Neural cell (in vitro differentiated cells): ENCODE measurements around the gene APC. TPM values are rescaled to one million over a fixed set of nuclear protein-coding genes. Genes with fewer than 3 reads are reported as not detected.

ENCODE experiments used
- H2AFZ ChIP-seq: fragments of 200-600, 300-800 bp; sonication (generic), shearing (Covaris generic); 2 replicates; pipeline ENCODE4 v1.6.0; 2014; ENCODE audit warnings: low read depth, mild to moderate bottlenecking, antibody characterized with exemption, low read length, moderate library complexity
- H3F3A ChIP-seq: fragments of 200-600 bp; shearing (Covaris generic); 2 replicates; pipeline ENCODE4 v1.6.1; 2016; ENCODE audit warnings: mild to moderate bottlenecking, moderate library complexity, mixed read lengths, antibody characterized with exemption, low read length; ENCODE audit not compliant: insufficient read depth, poor library complexity, severe bottlenecking
- H3K27ac ChIP-seq: fragments of 200-600, 300-800 bp; sonication (generic), shearing (Covaris generic); 2 replicates; pipeline ENCODE4 v1.5.1; 2014; ENCODE audit warnings: mild to moderate bottlenecking, low read length, moderate library complexity
- H3K27me3 ChIP-seq: fragments of 300-800, 200-600 bp; sonication (generic), shearing (Covaris generic); 2 replicates; pipeline ENCODE4 v1.6.0; 2014; ENCODE audit warnings: mild to moderate bottlenecking, low read depth, low read length, moderate library complexity; ENCODE audit not compliant: insufficient read depth
- H3K36me3 ChIP-seq: fragments of 300-800, 200-600 bp; sonication (generic), shearing (Covaris generic); 2 replicates; pipeline ENCODE4 v1.5.1; 2014; ENCODE audit warnings: mild to moderate bottlenecking, antibody characterized with exemption, low read length, moderate library complexity; ENCODE audit not compliant: insufficient read depth
- H3K4me2 ChIP-seq: fragments of 300-800, 200-600 bp; sonication (generic), shearing (Covaris generic); 2 replicates; pipeline ENCODE4 v1.6.0; 2014; ENCODE audit warnings: mild to moderate bottlenecking, low read length
- H3K4me3 ChIP-seq: fragments of 300-800, 200-600 bp; sonication (generic), shearing (Covaris generic); 2 replicates; pipeline ENCODE4 v1.5.1; 2014; ENCODE audit warnings: mild to moderate bottlenecking, low read length, moderate library complexity
- H3K79me2 ChIP-seq: fragments of 200-600 bp; shearing (Covaris generic); replicated peaks from 2 replicates; pipeline ENCODE4 v1.6.0; 2014; ENCODE audit warnings: mild to moderate bottlenecking, low read length, moderate library complexity; ENCODE audit not compliant: insufficient read depth
- H3K9ac ChIP-seq: fragments of 300-800, 200-600 bp; sonication (generic), shearing (Covaris generic); 2 replicates; pipeline ENCODE4 v1.6.1; 2016; ENCODE audit warnings: mild to moderate bottlenecking, low read length, mixed read lengths
- H3K9me2 ChIP-seq: fragments of 200-600 bp; shearing (Covaris generic); 2 replicates; pipeline ENCODE4 v1.6.1; 2016; ENCODE audit warnings: mild to moderate bottlenecking, low read length, mixed read lengths; ENCODE audit not compliant: insufficient read depth
- H3K9me3 ChIP-seq: fragments of 200-600, 300-800 bp; sonication (generic), shearing (Covaris generic); 2 replicates; pipeline ENCODE4 v1.6.1; 2016; ENCODE audit warnings: mild to moderate bottlenecking, mixed run types, low read length, moderate library complexity, mixed read lengths
- H4K20me1 ChIP-seq: fragments of 200-600 bp; shearing (Covaris generic); 2 replicates; pipeline ENCODE4 v1.6.1; 2016; ENCODE audit warnings: mild to moderate bottlenecking, mixed run types; ENCODE audit not compliant: insufficient read depth
- EP300 ChIP-seq: fragments of 450-650 bp; conservative IDR thresholded peaks from 2 replicates; pipeline ENCODE4 v1.6.1; 2014; ENCODE audit warnings: antibody characterized with exemption, mild to moderate bottlenecking, moderate library complexity; ENCODE audit not compliant: poor library complexity, severe bottlenecking
- EZH2 ChIP-seq: fragments of 200-600, 300-800 bp; shearing (Covaris generic), sonication (generic); IDR thresholded peaks from 2 replicates; pipeline ENCODE4 v1.6.1; 2014; ENCODE audit warnings: antibody characterized with exemption, low read length, borderline replicate concordance, mild to moderate bottlenecking; ENCODE audit not compliant: insufficient read depth, poor library complexity, severe bottlenecking
- MXI1 ChIP-seq: fragments of 450-650 bp; conservative IDR thresholded peaks from 2 replicates; pipeline ENCODE4 v1.6.1; 2014; ENCODE audit warnings: antibody characterized with exemption, mild to moderate bottlenecking; ENCODE audit not compliant: poor library complexity, severe bottlenecking
- POLR2AphosphoS5 ChIP-seq: IDR thresholded peaks from 2 replicates; pipeline ENCODE4 v1.6.1; 2012
- RAD21 ChIP-seq: fragments of 450-650 bp; conservative IDR thresholded peaks from 2 replicates; pipeline ENCODE4 v1.6.1; 2014; ENCODE audit warnings: antibody characterized with exemption, mild to moderate bottlenecking, moderate library complexity
- SMC3 ChIP-seq: fragments of 450-650 bp; conservative IDR thresholded peaks from 2 replicates; pipeline ENCODE4 v1.6.1; 2014; ENCODE audit warnings: antibody characterized with exemption, mild to moderate bottlenecking, moderate library complexity; ENCODE audit not compliant: poor library complexity
- TAF1 ChIP-seq: IDR thresholded peaks from 2 replicates; pipeline ENCODE4 v1.6.1; 2012; ENCODE audit warnings: low read depth
- polyA plus RNA-seq: library from polyadenylated mRNA; depleted of rRNA; stranded (reverse); fragments of >200 nt; gene quantifications from 2 replicates; pipeline ENCODE4 v1.2.3, GENCODE V29; 2014
- TF ChIP-seq, protein P1 (sequence below): fragments of 450-650 bp; IDR thresholded peaks from 2 replicates; pipeline ENCODE4 v1.5.1; 2014; ENCODE audit warnings: antibody characterized with exemption, mild to moderate bottlenecking, moderate library complexity; ENCODE audit not compliant: poor library complexity, severe bottlenecking
- TF ChIP-seq, protein P2 (sequence below): IDR thresholded peaks from 2 replicates; pipeline ENCODE4 v1.6.1; 2012; ENCODE audit warnings: borderline replicate concordance

Gene APC
- polyA plus RNA-seq, 1 donor from 2014 or later, result 40.6 TPM

DNA sequence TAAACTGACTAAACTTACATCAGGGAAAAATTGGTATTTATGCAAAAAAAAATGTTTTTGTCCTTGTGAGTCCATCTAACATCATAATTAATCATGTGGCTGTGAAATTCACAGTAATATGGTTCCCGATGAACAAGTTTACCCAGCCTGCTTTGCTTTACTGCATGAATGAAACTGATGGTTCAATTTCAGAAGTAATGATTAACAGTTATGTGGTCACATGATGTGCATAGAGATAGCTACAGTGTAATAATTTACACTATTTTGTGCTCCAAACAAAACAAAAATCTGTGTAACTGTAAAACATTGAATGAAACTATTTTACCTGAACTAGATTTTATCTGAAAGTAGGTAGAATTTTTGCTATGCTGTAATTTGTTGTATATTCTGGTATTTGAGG lies 106.8 kb downstream of the APC start:
- no peak overlapping the region for H3K4me2 ChIP-seq
- no peaks in the 10 kb centered on the region for H3K27me3 ChIP-seq
- no peaks in the 10 kb centered on the region for H3K9me2 ChIP-seq
- TF ChIP-seq, protein P1, sequence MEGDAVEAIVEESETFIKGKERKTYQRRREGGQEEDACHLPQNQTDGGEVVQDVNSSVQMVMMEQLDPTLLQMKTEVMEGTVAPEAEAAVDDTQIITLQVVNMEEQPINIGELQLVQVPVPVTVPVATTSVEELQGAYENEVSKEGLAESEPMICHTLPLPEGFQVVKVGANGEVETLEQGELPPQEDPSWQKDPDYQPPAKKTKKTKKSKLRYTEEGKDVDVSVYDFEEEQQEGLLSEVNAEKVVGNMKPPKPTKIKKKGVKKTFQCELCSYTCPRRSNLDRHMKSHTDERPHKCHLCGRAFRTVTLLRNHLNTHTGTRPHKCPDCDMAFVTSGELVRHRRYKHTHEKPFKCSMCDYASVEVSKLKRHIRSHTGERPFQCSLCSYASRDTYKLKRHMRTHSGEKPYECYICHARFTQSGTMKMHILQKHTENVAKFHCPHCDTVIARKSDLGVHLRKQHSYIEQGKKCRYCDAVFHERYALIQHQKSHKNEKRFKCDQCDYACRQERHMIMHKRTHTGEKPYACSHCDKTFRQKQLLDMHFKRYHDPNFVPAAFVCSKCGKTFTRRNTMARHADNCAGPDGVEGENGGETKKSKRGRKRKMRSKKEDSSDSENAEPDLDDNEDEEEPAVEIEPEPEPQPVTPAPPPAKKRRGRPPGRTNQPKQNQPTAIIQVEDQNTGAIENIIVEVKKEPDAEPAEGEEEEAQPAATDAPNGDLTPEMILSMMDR, result no peak
- TF ChIP-seq EZH2 (no peak), MXI1 (no peak), RAD21 (no peak), TAF1 (no peak), POLR2AphosphoS5 (no peak), SMC3 (no peak)
- TF ChIP-seq, protein P2, sequence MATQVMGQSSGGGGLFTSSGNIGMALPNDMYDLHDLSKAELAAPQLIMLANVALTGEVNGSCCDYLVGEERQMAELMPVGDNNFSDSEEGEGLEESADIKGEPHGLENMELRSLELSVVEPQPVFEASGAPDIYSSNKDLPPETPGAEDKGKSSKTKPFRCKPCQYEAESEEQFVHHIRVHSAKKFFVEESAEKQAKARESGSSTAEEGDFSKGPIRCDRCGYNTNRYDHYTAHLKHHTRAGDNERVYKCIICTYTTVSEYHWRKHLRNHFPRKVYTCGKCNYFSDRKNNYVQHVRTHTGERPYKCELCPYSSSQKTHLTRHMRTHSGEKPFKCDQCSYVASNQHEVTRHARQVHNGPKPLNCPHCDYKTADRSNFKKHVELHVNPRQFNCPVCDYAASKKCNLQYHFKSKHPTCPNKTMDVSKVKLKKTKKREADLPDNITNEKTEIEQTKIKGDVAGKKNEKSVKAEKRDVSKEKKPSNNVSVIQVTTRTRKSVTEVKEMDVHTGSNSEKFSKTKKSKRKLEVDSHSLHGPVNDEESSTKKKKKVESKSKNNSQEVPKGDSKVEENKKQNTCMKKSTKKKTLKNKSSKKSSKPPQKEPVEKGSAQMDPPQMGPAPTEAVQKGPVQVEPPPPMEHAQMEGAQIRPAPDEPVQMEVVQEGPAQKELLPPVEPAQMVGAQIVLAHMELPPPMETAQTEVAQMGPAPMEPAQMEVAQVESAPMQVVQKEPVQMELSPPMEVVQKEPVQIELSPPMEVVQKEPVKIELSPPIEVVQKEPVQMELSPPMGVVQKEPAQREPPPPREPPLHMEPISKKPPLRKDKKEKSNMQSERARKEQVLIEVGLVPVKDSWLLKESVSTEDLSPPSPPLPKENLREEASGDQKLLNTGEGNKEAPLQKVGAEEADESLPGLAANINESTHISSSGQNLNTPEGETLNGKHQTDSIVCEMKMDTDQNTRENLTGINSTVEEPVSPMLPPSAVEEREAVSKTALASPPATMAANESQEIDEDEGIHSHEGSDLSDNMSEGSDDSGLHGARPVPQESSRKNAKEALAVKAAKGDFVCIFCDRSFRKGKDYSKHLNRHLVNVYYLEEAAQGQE, result no peak
- peaks cover 21% of the 10 kb centered on the region for H3K36me3 ChIP-seq
- H3K9ac ChIP-seq, result no peak overlapping the region
- peaks cover 3% of the 10 kb centered on the region for H3F3A ChIP-seq
- no peak overlapping the region for H2AFZ ChIP-seq
- no peaks in the 10 kb centered on the region for H4K20me1 ChIP-seq
- H3K9me3 ChIP-seq, result no peaks in the 10 kb centered on the region
- no peak overlapping the region for H3K4me3 ChIP-seq
- H3K79me2 ChIP-seq, result no peaks in the 10 kb centered on the region
- H3K27ac ChIP-seq, result no peak overlapping the region

GRCh38 chr5:112846556-112846955 lies 108.9 kb downstream of the APC start:
- no peaks in the 10 kb centered on the region for H4K20me1 ChIP-seq
- no peak overlapping the region for H3K27ac ChIP-seq
- no peak overlapping the region for H2AFZ ChIP-seq
- no peaks in the 10 kb centered on the region for H3K9me3 ChIP-seq
- no peak overlapping the region for H3K4me2 ChIP-seq
- peaks cover 16% of the 10 kb centered on the region for H3K36me3 ChIP-seq
- H3K9me2 ChIP-seq, result no peaks in the 10 kb centered on the region
- H3K9ac ChIP-seq, result no peak overlapping the region
- no peaks in the 10 kb centered on the region for H3K27me3 ChIP-seq
- no peak overlapping the region for H3K4me3 ChIP-seq
- TF ChIP-seq POLR2AphosphoS5 (no peak), MXI1 (no peak), EP300 (no peak), TAF1 (no peak)
- TF ChIP-seq, protein P2, result no peak
- TF ChIP-seq, protein P1, result no peak
- H3F3A ChIP-seq, result peaks cover 3% of the 10 kb centered on the region
- no peaks in the 10 kb centered on the region for H3K79me2 ChIP-seq
